MCF 10A (cell line): Measurements from ENCODE around the gene TNS3. TPM values are rescaled to one million over a fixed set of nuclear protein-coding genes. Genes with fewer than 3 reads are reported as not detected.
A peak's percentile ranks its signal among the peaks of the same experiment; 100 is the strongest.
"Not testable (repeated sequence)": the region's sequence is repeated elsewhere in the genome, so short reads cannot be mapped to it uniquely, and the experiment has no call there.

Experiments used
- BruUV-seq: library from RNA; stranded (reverse); fragments of 400-500 nt; replicated peaks from 2 replicates; lab custom pipeline; 2021; lab: Mats Ljungman, UMichigan
- CTCF ChIA-PET: fragments of 300-600 bp; sonication (Branson Sonifier 250); formaldehyde crosslinking; extraction: SDS; loops from one replicate; lab custom pipeline; 2021; ENCODE audit warnings: antibody characterized with exemption, inconsistent platforms; lab: Yijun Ruan, JAX
- POLR2A ChIA-PET: fragments of 300-600, 350-650 bp; sonication (Branson Sonifier 250); formaldehyde crosslinking; extraction: SDS; loops from one replicate; lab custom pipeline; 2020; ENCODE audit warnings: antibody characterized with exemption, inconsistent platforms; lab: Yijun Ruan, JAX
- DNase-seq: peaks from one replicate; pipeline ENCODE4 v3.0.0-alpha.2; 2018; ENCODE audit not compliant: unreplicated experiment
- H3K27ac Mint-ChIP-seq: one replicate; pipeline ENCODE4 v1.8.0; 2022; ENCODE audit warnings: mild to moderate bottlenecking, low read depth, mixed read lengths; ENCODE audit not compliant: unreplicated experiment
- H3K27me3 Mint-ChIP-seq: one replicate; pipeline ENCODE4 v1.8.0; 2022; ENCODE audit warnings: mixed read lengths; ENCODE audit not compliant: insufficient read depth, unreplicated experiment
- H3K36me3 Mint-ChIP-seq: one replicate; pipeline ENCODE4 v1.8.0; 2022; ENCODE audit warnings: mild to moderate bottlenecking, moderate library complexity, mixed read lengths; ENCODE audit not compliant: insufficient read depth, unreplicated experiment
- H3K4me1 Mint-ChIP-seq: one replicate; pipeline ENCODE4 v1.8.0; 2022; ENCODE audit warnings: mixed read lengths; ENCODE audit not compliant: insufficient read depth, unreplicated experiment
- H3K4me3 Mint-ChIP-seq: one replicate; pipeline ENCODE4 v1.8.0; 2022; ENCODE audit warnings: mild to moderate bottlenecking, moderate library complexity, mixed read lengths; ENCODE audit not compliant: unreplicated experiment
- H3K9me3 Mint-ChIP-seq: one replicate; pipeline ENCODE4 v1.8.0; 2022; ENCODE audit warnings: mixed read lengths; ENCODE audit not compliant: unreplicated experiment
- intact Hi-C: fragments of 100-400 bp; cut with micrococcal nuclease; formaldehyde crosslinking; loops from 2 replicates; pipeline ENCODE4 v1.14.1; 2022
- total RNA-seq: library from RNA; stranded (reverse); gene quantifications from 2 replicates; pipeline ENCODE4 v1.2.3, GENCODE V29; 2022
- TF ChIP-seq, protein P1 (sequence below): fragments of 200-600 bp; IDR thresholded peaks from one replicate; pipeline ENCODE4 v1.8.0; 2022; ENCODE audit warnings: antibody characterized with exemption, mild to moderate bottlenecking; ENCODE audit not compliant: unreplicated experiment

TNS3 gene
- total RNA-seq, 1 experiment from 2014 or later, result 30.1 TPM

DNA sequence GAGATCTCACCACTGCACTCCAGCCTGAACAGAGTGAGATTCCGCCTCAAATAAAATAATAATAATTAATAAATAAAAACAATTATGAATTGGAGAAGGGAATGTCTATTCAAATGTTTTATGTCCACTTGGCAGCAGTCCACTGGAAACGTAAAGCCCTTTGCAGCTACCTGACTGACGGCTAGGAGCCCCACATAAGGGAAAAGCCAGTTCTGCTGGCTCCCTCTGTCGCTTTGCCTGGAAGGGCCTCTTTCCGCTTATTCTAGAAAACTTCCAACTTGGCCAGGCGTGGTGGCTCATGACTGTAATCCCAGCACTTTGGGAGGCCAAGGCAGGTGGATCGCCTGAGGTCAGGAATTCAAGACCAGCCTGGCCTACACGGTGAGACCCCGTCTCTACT lies 6.1 kb upstream of the TNS3 start:
- no peak for DNase-seq
- TF ChIP-seq, protein P1, sequence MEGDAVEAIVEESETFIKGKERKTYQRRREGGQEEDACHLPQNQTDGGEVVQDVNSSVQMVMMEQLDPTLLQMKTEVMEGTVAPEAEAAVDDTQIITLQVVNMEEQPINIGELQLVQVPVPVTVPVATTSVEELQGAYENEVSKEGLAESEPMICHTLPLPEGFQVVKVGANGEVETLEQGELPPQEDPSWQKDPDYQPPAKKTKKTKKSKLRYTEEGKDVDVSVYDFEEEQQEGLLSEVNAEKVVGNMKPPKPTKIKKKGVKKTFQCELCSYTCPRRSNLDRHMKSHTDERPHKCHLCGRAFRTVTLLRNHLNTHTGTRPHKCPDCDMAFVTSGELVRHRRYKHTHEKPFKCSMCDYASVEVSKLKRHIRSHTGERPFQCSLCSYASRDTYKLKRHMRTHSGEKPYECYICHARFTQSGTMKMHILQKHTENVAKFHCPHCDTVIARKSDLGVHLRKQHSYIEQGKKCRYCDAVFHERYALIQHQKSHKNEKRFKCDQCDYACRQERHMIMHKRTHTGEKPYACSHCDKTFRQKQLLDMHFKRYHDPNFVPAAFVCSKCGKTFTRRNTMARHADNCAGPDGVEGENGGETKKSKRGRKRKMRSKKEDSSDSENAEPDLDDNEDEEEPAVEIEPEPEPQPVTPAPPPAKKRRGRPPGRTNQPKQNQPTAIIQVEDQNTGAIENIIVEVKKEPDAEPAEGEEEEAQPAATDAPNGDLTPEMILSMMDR, result no peak
- Mint-ChIP-seq H3K27me3 (no peaks in the 10 kb centered on the region), H3K36me3 (peaks cover 5% of the 10 kb centered on the region), H3K9me3 (no peaks in the 10 kb centered on the region), H3K27ac (no peak overlapping the region), H3K4me1 (peaks cover 46% of the 10 kb centered on the region), H3K4me3 (no peak overlapping the region)
- ChIA-PET CTCF (interaction anchor here (0.6 to 1.0 kb wide), 3 partner anchors 8 to 17 kb away, joined by 3 to 8 read pairs (median 3); no protein-coding TSS in a partner anchor), POLR2A (interaction anchor here (0.9 to 4.5 kb wide), 7 partner anchors 9 to 500 kb away, joined by 3 to 37 read pairs (median 6); no protein-coding TSS in a partner anchor)
- intact Hi-C loops, result loop anchor here (5.0 kb wide), 1 partner anchor 64 kb away; no protein-coding TSS in a partner anchor
- no TSS peak for BruUV-seq

GRCh38 chr7:47587351-47587750 lies 5.4 kb upstream of the TNS3 start:
- H3K9me3 Mint-ChIP-seq, result no peaks in the 10 kb centered on the region
- intact Hi-C loops, result loop anchor here (5.0 kb wide), 1 partner anchor 65 kb away; no protein-coding TSS in a partner anchor
- no TSS peak for BruUV-seq
- peaks cover 45% of the 10 kb centered on the region for H3K4me1 Mint-ChIP-seq
- ChIA-PET POLR2A (interaction anchor here (0.6 to 4.5 kb wide), 13 partner anchors 9 to 501 kb away, joined by 3 to 37 read pairs (median 5); no protein-coding TSS in a partner anchor), CTCF (interaction anchor here (0.6 to 1.0 kb wide), 6 partner anchors 9 to 305 kb away, joined by 3 to 5 read pairs (median 3); no protein-coding TSS in a partner anchor)
- TF ChIP-seq, protein P1, result no peak
- no peaks in the 10 kb centered on the region for H3K27me3 Mint-ChIP-seq
- H3K4me3 Mint-ChIP-seq, result no peak overlapping the region
- no peak overlapping the region for H3K27ac Mint-ChIP-seq
- peaks cover 5% of the 10 kb centered on the region for H3K36me3 Mint-ChIP-seq
- peak; percentile 85 for DNase-seq

- ChIA-PET POLR2A (interaction anchor here (0.6 to 4.5 kb wide), 12 partner anchors 9 to 502 kb away, joined by 3 to 37 read pairs (median 4); no protein-coding TSS in a partner anchor), CTCF (interaction anchor here (0.6 to 1.0 kb wide), 7 partner anchors 9 to 403 kb away, joined by 3 to 5 read pairs (median 3); no protein-coding TSS in a partner anchor)
- H3K4me3 Mint-ChIP-seq, result no peak overlapping the region
- H3K4me1 Mint-ChIP-seq, result peaks cover 40% of the 10 kb centered on the region
- no TSS peak for BruUV-seq
- DNase-seq, result peak; percentile 73
- no peaks in the 10 kb centered on the region for H3K27me3 Mint-ChIP-seq
- peak overlapping the region; percentile 37 for H3K27ac Mint-ChIP-seq
- no peaks in the 10 kb centered on the region for H3K9me3 Mint-ChIP-seq
- H3K36me3 Mint-ChIP-seq, result peaks cover 5% of the 10 kb centered on the region
- intact Hi-C loops, result loop anchor here (5.0 kb wide), 1 partner anchor 65 kb away; no protein-coding TSS in a partner anchor
- TF ChIP-seq, protein P1, result no peak
Observed at GRCh38 chr7:47586925-47587324, 5.0 kb upstream of the TNS3 start.

- H3K4me3 Mint-ChIP-seq, H3K9me3 Mint-ChIP-seq, DNase-seq, H3K36me3 Mint-ChIP-seq, H3K27me3 Mint-ChIP-seq, BruUV-seq: not testable (repeated sequence)
- H3K4me1 Mint-ChIP-seq, result peaks cover 34% of the 10 kb centered on the region
- ChIA-PET POLR2A (interaction anchor here (1.3 to 4.5 kb wide), 6 partner anchors 12 to 198 kb away, joined by 4 to 37 read pairs (median 10); no protein-coding TSS in a partner anchor), CTCF (interaction anchor here (0.7 to 1.4 kb wide), 2 partner anchors 15 to 403 kb away, joined by 3 to 5 read pairs; no protein-coding TSS in a partner anchor)
- intact Hi-C loops, result loop anchor here (5.0 kb wide), 1 partner anchor 66 kb away; no protein-coding TSS in a partner anchor
- peak overlapping the region; percentile 37 for H3K27ac Mint-ChIP-seq
Observed at GRCh38 chr7:47586161-47586670, 4.3 kb upstream of the TNS3 start.
